NK-92 (cell line): ENCODE measurements around the gene CRBN.
A peak's percentile ranks its signal among the peaks of the same experiment; 100 is the strongest.

Source experiments
- DNase-seq: peaks from one replicate; lab custom pipeline; 2025; ENCODE audit not compliant: unreplicated experiment; lab: John Stamatoyannopoulos, UW

CRBN gene

GRCh38 chr3:3172627-3173026, 6.9 kb downstream of the CRBN start:
- no peak for DNase-seq

- no peak for DNase-seq
Observed at GRCh38 chr3:3170998-3171397, 8.5 kb downstream of the CRBN start.

DNA sequence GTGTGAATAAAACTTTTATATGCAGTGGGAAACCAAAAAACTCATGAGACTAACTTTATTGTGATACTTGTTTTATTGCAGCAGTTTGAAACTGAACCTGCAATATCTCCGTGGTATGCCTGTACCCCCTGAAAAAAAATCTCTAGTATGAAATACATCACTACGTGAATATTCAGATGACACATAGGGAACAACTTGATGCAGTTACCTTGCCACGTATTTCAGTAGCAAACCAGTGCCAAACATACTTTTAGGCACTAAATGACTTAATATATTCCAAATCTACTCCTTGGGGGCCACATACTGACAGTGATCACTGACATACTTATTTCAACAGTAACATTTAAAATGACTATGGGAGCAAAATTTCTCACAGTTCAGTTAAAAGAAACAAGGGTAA, 13.8 kb downstream of the CRBN start:
- DNase-seq = no peak

DNA sequence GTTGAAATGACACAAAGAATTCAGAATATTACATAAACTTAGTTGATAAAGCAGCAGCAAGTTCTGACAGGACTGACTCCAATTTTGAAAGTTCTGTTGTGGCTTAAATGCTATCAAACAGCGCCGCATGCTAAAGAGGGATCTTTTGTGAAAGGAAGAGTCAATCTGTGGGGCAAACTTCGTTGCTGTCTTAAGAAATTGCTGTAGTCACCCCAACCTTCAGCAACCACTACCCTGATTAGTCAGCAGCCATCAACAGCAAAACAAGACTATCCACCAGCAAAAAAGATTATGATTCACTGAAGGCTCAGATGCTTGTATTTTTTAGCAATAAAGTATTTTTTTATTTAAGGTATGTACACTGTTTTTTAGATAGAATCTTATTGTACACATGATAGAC, 14.2 kb downstream of the CRBN start:
- DNase-seq = no peak

DNA sequence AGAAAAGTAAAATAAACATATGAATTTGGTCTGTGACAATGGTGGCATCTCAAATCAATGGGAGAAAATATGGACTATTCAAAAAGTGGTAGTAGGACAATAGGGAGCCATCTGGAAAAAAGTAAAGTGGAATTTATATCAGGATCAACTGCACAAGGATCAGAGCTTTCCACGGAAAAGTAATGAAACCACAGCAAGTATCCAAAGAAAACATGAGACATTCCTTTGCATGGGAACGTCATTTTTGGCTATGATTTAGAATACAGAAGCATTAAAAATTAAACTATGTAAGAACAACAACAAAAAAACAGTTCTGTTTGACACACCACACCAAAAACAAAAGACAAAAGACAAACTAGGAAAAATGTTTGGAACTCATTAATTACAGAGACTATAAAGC, 18.7 kb downstream of the CRBN start:
- no peak for DNase-seq

DNA sequence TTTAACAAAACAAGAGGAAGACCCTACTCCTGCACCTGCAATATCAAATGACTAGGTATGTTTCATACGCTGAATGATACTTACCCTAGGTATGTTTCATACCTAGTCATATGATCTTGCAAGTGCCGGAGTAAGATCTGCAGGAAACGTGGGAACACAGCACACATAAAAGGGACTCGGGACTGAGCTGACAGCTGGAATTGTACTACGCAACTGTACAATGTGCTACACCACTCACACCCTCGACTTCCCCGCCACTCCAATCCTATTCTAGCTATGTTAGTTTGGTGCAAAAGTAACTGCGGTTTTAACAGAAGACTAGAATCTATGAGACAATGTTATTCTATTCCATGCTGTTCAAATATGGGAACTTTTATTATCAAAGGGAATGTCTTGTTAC, 22.0 kb downstream of the CRBN start:
- DNase-seq = no peak

- no peak for DNase-seq
Observed at GRCh38 chr3:3154879-3155610, 24.4 kb downstream of the CRBN start.

DNA sequence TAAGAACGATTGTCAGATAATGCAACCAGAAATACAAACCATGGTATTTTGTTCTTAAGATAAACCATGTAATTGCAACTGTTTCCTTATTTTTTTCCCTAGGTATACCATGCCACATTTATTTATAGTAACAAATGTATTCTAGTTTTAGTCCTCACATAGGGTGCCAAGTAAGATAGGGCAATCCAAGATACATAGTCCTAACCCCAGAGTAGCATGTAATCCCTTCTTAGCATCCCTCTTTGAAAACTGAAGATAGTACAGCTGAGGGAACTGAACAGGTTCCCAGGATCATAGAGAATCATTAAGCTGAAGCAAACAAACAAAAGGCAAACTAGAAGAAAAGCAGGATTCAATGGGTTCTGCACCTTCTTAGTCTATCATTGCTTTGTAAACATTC, 28.0 kb downstream of the CRBN start:
- DNase-seq = no peak

GRCh38 chr3:3149560-3149959, 29.9 kb downstream of the CRBN start:
- no peak for DNase-seq

- DNase-seq = no peak
Observed at GRCh38 chr3:3145831-3146230, 33.7 kb downstream of the CRBN start.

DNA sequence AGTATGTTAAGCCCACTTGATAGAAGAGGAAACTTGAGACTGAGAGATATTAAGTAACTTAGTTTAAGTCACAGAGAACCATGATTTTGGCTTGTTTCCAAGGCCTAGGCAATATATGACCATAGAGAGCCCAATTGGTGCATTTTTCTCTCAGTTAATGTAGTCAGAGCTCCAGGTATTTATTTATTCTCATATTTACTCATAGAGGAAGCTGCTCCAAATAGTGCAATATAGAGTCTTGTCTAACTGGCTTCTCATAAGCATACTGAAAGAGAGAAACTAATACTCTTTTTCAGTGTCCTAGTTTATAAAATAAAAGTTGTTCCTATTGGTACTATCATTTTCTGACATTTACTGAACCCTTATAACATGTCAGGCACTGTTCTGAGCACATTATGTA, 37.6 kb downstream of the CRBN start:
- no peak for DNase-seq

GRCh38 chr3:3137526-3137925, 42.0 kb downstream of the CRBN start:
- no peak for DNase-seq

- no peak for DNase-seq
Observed at GRCh38 chr3:3134750-3135448, 44.6 kb downstream of the CRBN start.

GRCh38 chr3:3133500-3133899, 46.0 kb downstream of the CRBN start:
- DNase-seq = no peak

- DNase-seq = no peak
Observed at GRCh38 chr3:3129579-3129978, 49.9 kb downstream of the CRBN start.

- no peak for DNase-seq
Observed at GRCh38 chr3:3127432-3128010, 52.0 kb downstream of the CRBN start.

DNA sequence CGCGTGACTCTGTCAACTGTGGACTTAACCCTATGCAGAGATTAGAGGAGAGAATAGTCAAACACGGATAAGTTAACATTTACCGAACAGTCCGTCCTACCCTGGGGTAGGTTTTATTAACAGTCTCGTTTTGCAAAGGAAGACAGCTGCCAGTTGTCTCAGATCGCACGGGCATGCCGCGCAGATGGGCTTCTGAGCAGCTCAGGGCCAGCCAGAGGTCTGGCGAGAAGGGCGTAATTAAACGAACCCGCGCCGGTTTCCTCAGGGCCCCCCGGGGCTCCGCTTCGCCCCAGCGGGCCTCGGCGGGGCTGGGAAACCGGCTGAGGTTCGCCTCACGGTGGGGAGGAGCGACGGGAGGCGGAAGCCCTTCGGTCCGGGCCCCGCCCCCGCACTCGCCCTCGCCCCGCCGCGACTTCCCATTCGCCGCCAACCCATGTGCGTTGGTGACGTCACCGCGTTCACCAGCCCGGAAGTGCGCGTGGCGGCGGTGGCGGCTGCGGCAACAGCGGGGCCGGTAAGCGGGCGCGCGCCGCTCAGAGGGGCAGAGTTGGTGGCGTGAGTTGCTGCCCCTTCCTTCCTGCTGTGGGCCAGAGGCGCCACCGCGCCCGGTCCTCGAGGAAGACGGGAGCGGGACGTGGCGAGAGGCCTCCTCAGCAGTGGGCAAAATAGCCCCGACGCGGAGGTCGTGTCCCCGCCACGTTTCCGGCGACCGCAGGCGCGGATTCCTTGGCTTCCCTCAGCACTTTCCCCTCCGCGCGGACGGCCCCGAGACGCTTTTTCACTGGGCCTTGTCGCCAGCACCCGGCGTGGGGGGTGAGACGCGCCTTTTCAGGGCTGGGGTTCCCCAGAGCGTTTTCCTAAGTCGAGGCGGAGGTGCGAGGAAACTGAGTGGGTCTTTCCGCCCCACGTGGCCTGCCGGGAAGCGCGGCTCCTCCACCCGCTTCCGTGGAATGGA, 52.7 kb downstream of the CRBN start, which contains the start of gene TRNT1:
TRNT1 (plus strand) TSS at position 464 of the 955 bp plus-strand sequence. CDS start 2,101 bp downstream, outside the sequence.
- peak; percentile 43 for DNase-seq

DNA sequence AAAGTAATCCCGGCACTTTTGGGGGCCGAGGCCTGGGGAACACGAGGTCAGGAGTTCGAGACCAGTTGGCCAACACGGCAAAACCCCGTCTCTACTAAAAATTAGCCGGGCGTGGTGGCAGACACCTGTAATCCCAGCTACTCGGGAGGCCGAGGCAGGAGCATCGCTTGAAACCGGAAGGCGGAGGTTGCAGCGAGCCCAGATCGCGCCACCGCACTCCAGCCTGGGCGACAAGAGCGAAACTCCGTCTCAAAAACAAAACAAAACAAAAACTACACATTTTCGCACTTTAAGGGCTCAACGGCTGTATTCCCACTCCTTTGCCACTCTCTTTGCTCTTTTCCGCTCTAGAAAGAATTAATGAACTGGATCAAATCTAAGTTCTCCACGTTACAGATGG, 53.5 kb downstream of the CRBN start:
- no peak for DNase-seq

DNA sequence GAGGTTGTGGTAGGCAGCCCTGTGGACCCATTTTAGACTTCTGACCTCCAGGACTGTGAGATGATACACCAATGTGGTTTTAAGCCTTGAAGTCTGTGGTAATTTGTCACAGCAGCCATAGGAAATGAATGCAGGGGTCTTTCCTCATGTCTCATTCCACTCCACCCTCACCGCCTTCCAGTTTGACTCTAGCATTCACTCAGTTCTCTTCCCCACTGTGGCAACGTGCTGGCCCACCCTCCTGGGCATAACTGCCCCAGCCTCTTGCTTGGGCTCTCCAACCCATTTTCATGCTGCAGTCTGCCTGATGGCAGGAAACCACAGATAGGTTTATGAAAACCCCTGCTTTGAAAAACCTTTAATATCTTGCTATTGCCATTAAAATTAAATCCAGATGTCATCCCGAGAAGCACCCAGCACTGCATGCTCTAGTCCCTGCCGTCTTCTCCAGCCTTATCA, 60.1 kb downstream of the CRBN start:
- no peak for DNase-seq

DNA sequence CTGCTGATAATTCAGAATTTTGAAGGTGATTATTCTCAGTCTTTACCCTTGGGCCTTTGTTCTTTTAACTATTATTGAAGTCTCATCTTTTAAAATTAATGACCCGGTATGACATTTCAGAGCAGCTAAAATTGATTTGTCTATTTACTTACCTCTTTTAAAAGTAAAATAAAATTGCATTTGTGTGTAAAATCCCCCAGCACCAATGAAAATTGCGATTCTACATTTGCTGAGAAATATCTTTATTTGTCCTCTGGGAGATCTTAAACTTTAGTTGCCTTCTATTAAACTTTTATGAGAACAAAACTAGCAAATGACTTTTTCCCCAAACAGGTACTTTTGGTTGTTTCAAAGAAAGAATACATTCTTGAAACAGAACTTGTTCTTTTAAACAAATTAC, 61.8 kb downstream of the CRBN start:
- no peak for DNase-seq
